ENCODE results near the gene DPF3. TPM values are rescaled to one million over a fixed set of nuclear protein-coding genes. Genes with fewer than 3 reads are reported as not detected.

DPF3 gene
- total and polyA plus RNA-seq, 2 of the 13 experiments (the other 11 are each of a cell fraction or from before 2014, with no cell fraction given): 0.09 to 0.60 TPM

DNA sequence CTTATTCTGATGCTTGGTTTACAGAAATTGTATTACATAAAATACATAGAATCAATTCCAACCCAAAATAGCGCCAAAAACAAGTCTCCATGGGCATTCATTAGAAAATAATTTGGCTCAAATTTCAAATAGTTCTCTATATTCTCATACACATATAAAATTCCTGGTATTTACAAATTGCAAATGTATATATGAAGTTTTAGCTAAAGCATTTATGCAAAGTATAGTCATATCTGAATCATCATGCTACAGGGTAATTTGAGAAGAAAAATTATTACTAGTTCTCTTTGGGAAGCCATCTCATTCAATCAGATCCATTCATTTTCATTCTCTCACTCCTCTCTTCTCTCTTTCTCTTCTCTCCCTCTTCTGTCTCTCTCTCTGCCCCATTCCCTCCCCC is 257.8 kb downstream of the DPF3 start:
- no peak overlapping the region for H3K4me2 ChIP-seq (ENCODE audit: low read depth, low read length)
- TF ChIP-seq ZBTB3 (CRISPR knock-in tag; IDR thresholded peaks at IDR 0.05; ENCODE audit: borderline replicate concordance, low read depth) (no peak), ZNF460 (CRISPR knock-in tag; IDR thresholded peaks at IDR 0.05; ENCODE audit: borderline replicate concordance) (no peak), IKZF4 (CRISPR knock-in tag; IDR thresholded peaks at IDR 0.05; ENCODE audit: borderline replicate concordance, low read depth, not compliant biosample characterization) (no peak), ZNF543 (CRISPR knock-in tag; IDR thresholded peaks at IDR 0.05) (no peak), ZNF768 (CRISPR knock-in tag; IDR thresholded peaks at IDR 0.05) (no peak), RBM39 (IDR thresholded peaks at IDR 0.05; ENCODE audit: low read depth, low read length, poor library complexity, severe bottlenecking) (no peak), ZNF644 (CRISPR knock-in tag; IDR thresholded peaks at IDR 0.05; ENCODE audit: low read depth) (no peak), EHMT2 (IDR thresholded peaks at IDR 0.05; ENCODE audit: borderline replicate concordance, low read depth, low read length) (no peak), ZFP82 (CRISPR knock-in tag; IDR thresholded peaks at IDR 0.05; ENCODE audit: borderline replicate concordance) (no peak), ZNF17 (CRISPR knock-in tag; IDR thresholded peaks at IDR 0.05) (no peak), ZNF878 (CRISPR knock-in tag; IDR thresholded peaks at IDR 0.05) (no peak)
- TF ChIP-seq, protein P1, sequence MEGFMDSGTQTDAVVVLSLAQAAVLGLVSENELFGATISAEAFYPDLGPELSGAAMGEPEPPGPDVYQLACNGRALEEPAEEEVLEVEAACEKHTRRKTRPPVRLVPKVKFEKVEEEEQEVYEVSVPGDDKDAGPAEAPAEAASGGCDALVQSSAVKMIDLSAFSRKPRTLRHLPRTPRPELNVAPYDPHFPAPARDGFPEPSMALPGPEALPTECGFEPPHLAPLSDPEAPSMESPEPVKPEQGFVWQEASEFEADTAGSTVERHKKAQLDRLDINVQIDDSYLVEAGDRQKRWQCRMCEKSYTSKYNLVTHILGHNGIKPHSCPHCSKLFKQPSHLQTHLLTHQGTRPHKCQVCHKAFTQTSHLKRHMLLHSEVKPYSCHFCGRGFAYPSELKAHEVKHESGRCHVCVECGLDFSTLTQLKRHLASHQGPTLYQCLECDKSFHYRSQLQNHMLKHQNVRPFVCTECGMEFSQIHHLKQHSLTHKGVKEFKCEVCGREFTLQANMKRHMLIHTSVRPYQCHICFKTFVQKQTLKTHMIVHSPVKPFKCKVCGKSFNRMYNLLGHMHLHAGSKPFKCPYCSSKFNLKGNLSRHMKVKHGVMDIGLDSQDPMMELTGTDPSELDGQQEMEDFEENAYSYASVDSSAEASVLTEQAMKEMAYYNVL (CRISPR knock-in tag; IDR thresholded peaks at IDR 0.05; ENCODE audit: borderline replicate concordance): no peak
- TF ChIP-seq, protein P2, sequence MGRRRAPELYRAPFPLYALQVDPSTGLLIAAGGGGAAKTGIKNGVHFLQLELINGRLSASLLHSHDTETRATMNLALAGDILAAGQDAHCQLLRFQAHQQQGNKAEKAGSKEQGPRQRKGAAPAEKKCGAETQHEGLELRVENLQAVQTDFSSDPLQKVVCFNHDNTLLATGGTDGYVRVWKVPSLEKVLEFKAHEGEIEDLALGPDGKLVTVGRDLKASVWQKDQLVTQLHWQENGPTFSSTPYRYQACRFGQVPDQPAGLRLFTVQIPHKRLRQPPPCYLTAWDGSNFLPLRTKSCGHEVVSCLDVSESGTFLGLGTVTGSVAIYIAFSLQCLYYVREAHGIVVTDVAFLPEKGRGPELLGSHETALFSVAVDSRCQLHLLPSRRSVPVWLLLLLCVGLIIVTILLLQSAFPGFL (CRISPR knock-in tag; IDR thresholded peaks at IDR 0.05): no peak
- WGBS (ENCODE audit: low lambda C conversion rate): 4% methylated on average over 1 of the region's 1 CpG
- H3K36me3 ChIP-seq (replicated peaks in 1 of 2; ENCODE audit: control insufficient read depth in 1 of 2, insufficient read depth in 2 of 2, low read length in 2 of 2): no peaks in the 10 kb centered on the region
- ChIA-PET POLR2A (no interaction called here), CTCF (ENCODE audit: low intra/inter-chr PET ratio, low total read pairs) (no interaction called here)
- H3K9me3 ChIP-seq (ENCODE audit: low read length): 0 out of 2 replicates have a peak, but pooled peaks cover 6% of the 10 kb centered on the region
- intact Hi-C loops (cut with micrococcal nuclease; ENCODE audit: unreplicated experiment) (no loop called here), in situ Hi-C loops (cut with HindIII; ENCODE audit: extremely low pct_ligation_motif_present, low pct_unique_long_range_greater_than_20kb) (no loop called here)
- H3K4me3 ChIP-seq (replicated peaks in 1 of 3; ENCODE audit: insufficient read depth in 1 of 3, low read depth in 2 of 3, low read length in 3 of 3): no peak overlapping the region
- H3K79me2 ChIP-seq (ENCODE audit: insufficient read depth, low read length): no peaks in the 10 kb centered on the region
- H4K20me1 ChIP-seq (ENCODE audit: insufficient read depth, low read length): no peaks in the 10 kb centered on the region
- no peak overlapping the region for H3K9ac ChIP-seq (ENCODE audit: insufficient read depth, low read depth, low read length)
- H3K27me3 ChIP-seq (ENCODE audit: control insufficient read depth in 1 of 2, insufficient read depth in 2 of 2, low read length in 2 of 2): no peaks in the 10 kb centered on the region
- no peak overlapping the region for H2AFZ ChIP-seq (ENCODE audit: low read length)
- H3K4me1 ChIP-seq (ENCODE audit: insufficient read depth, low read length): no peaks in the 10 kb centered on the region
- no TSS peak for BruUV-seq (replicated peaks)
- no peak for FAIRE-seq
- no peak for ATAC-seq
- H3K27ac ChIP-seq (ENCODE audit: extremely low read length, insufficient read depth, low read length): no peak overlapping the region
- DNase-seq (ENCODE audit: low spot score): no peak
